Transverse colon (tissue), 4 donors: ENCODE results near the gene KRTAP5-8. TPM values are rescaled to one million over a fixed set of nuclear protein-coding genes. Genes with fewer than 3 reads are reported as not detected.

ENCODE experiments used
- DNase-seq: peaks from one replicate; pipeline ENCODE4 v3.0.0-alpha.2; 2019
- H3K27ac ChIP-seq, 4 donors: fragments of 200-600 bp; sonication (generic); 2 replicates each; pipeline ENCODE4 v1.5.1; 2016 to 2018; ENCODE audit warnings: inconsistent platforms in 4 of 4
- H3K27me3 ChIP-seq: fragments of 200-600 bp; sonication (generic); 2 replicates; pipeline ENCODE4 v1.5.1; 2017; ENCODE audit warnings: inconsistent platforms
- H3K36me3 ChIP-seq, 4 donors: fragments of 200-600 bp; sonication (generic); 2 replicates each; pipeline ENCODE4 v1.5.1; 2017 to 2019; ENCODE audit warnings: inconsistent platforms in 4 of 4
- H3K4me1 ChIP-seq, 4 donors: fragments of 200-600 bp; sonication (generic); 2 replicates each; pipeline ENCODE4 v1.5.1; 2017 to 2020; ENCODE audit warnings: inconsistent platforms in 4 of 4
- H3K4me3 ChIP-seq, 4 donors: fragments of 200-600 bp; sonication (generic); 1 replicate in 1 of 4; 2 replicates in 3 of 4; pipeline versions ENCODE4 v1.5.1 to v1.6.1; 2017 to 2019; ENCODE audit warnings: inconsistent platforms in 4 of 4
- H3K9me3 ChIP-seq, 2 donors: fragments of 200-600 bp; sonication (generic); 2 replicates each; pipeline ENCODE4 v1.5.1; 2017 to 2019; ENCODE audit warnings: inconsistent platforms in 2 of 2
- EP300 ChIP-seq: sonication (generic); formaldehyde crosslinking; IDR thresholded peaks from one replicate; pipeline ENCODE4 v1.6.1; 2017; ENCODE audit warnings: antibody characterized with exemption, low read depth
- POLR2A ChIP-seq: fragments of 450-650 bp; IDR thresholded peaks from one replicate; pipeline ENCODE4 v1.6.1; 2016; ENCODE audit warnings: antibody characterized with exemption, mild to moderate bottlenecking, moderate library complexity
- POLR2AphosphoS5 ChIP-seq, 3 donors: sonication (generic); formaldehyde crosslinking; IDR thresholded peaks; one replicate each; pipeline ENCODE4 v1.6.1; 2016; ENCODE audit warnings: antibody characterized with exemption in 3 of 3
- WGBS, 2 donors: methylation state at CpG; one replicate each; pipeline ENCODE4 v1.1.5; 2018; ENCODE audit warnings: low coverage in 1 of 2; 5-methylcytosine and 5-hydroxymethylcytosine counted together
- in situ Hi-C, 4 donors: fragments of 200-750 bp; cut with MboI; loops; one replicate each; pipeline versions ENCODE4 v1.15.0 to v1.15.1; 2017; ENCODE audit warnings: low sequenced_read_pairs in 3 of 4, low pct_ligation_motif_present in 1 of 4, low pct_unique_long_range_greater_than_20kb in 1 of 4
- intact Hi-C: fragments of 100-400 bp; cut with DNase I; formaldehyde crosslinking; loops from one replicate; pipeline ENCODE4 v1.15.1; 2023; ENCODE audit warnings: low total_unique reads
- total RNA-seq, 4 donors: library from RNA; depleted of rRNA; stranded (reverse); fragments of >200 nt; gene quantifications; one replicate each; pipeline ENCODE4 v1.1.0, GENCODE V29; 2016
- TF ChIP-seq, protein P1 (sequence below), 5 experiments: fragments of 200-600 bp in 3 of 5; fragments of 450-650 bp in 2 of 5; sonication (generic) in 3 of 5; IDR thresholded peaks; 1 replicate in 2 of 5; 2 replicates in 3 of 5; pipeline ENCODE4 v1.5.1; 2016 to 2017; ENCODE audit warnings: antibody characterized with exemption in 5 of 5, inconsistent platforms in 3 of 5, mild to moderate bottlenecking in 2 of 5, moderate library complexity in 1 of 5

Gene KRTAP5-8
- total RNA-seq, 4 donors from 2014 or later = 0.41 to 3.2 (median 0.48) TPM; not detected in 1

- H3K27me3 ChIP-seq = no peaks in the 10 kb centered on the region
- no peaks in the 10 kb centered on the region for H3K36me3 ChIP-seq
- H3K9me3 ChIP-seq = no peaks in the 10 kb centered on the region
- H3K4me1 ChIP-seq = no peaks in the 10 kb centered on the region
- TF ChIP-seq, protein P1, sequence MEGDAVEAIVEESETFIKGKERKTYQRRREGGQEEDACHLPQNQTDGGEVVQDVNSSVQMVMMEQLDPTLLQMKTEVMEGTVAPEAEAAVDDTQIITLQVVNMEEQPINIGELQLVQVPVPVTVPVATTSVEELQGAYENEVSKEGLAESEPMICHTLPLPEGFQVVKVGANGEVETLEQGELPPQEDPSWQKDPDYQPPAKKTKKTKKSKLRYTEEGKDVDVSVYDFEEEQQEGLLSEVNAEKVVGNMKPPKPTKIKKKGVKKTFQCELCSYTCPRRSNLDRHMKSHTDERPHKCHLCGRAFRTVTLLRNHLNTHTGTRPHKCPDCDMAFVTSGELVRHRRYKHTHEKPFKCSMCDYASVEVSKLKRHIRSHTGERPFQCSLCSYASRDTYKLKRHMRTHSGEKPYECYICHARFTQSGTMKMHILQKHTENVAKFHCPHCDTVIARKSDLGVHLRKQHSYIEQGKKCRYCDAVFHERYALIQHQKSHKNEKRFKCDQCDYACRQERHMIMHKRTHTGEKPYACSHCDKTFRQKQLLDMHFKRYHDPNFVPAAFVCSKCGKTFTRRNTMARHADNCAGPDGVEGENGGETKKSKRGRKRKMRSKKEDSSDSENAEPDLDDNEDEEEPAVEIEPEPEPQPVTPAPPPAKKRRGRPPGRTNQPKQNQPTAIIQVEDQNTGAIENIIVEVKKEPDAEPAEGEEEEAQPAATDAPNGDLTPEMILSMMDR (IDR thresholded peaks at IDR 0.05) = no peak
- TF ChIP-seq POLR2A = no peak
- no peak for TF ChIP-seq EP300
- TF ChIP-seq POLR2AphosphoS5 (IDR thresholded peaks at IDR 0.05) = no peak
- in situ Hi-C loops = no loop called here
- H3K4me3 ChIP-seq = no peak overlapping the region
- no peak for DNase-seq
- intact Hi-C loops = no loop called here
- 75 to 100% methylated on average over 2 to 7 of the region's 7 CpGs for WGBS, 2 donors
- no peak overlapping the region for H3K27ac ChIP-seq
These were observed 4.6 kb downstream of the KRTAP5-8 start for GRCh38 chr11:71542382-71542781.

GRCh38 chr11:71542879-71543777, 5.3 kb downstream of the KRTAP5-8 start:
- 68 to 95% methylated on average over 4 to 15 of the region's 15 CpGs for WGBS, 2 donors
- no peak for TF ChIP-seq POLR2A
- TF ChIP-seq POLR2AphosphoS5 (IDR thresholded peaks at IDR 0.05) = no peak
- TF ChIP-seq, protein P1 (IDR thresholded peaks at IDR 0.05) = no peak
- TF ChIP-seq EP300 = no peak
- in situ Hi-C loops (no loop called here), intact Hi-C loops (no loop called here)
- Histone ChIP-seq H3K36me3 (no peaks in the 10 kb centered on the region), H3K27ac (no peak overlapping the region), H3K9me3 (no peaks in the 10 kb centered on the region), H3K4me3 (no peak overlapping the region), H3K27me3 (no peaks in the 10 kb centered on the region), H3K4me1 (no peaks in the 10 kb centered on the region)
- no peak for DNase-seq

DNA sequence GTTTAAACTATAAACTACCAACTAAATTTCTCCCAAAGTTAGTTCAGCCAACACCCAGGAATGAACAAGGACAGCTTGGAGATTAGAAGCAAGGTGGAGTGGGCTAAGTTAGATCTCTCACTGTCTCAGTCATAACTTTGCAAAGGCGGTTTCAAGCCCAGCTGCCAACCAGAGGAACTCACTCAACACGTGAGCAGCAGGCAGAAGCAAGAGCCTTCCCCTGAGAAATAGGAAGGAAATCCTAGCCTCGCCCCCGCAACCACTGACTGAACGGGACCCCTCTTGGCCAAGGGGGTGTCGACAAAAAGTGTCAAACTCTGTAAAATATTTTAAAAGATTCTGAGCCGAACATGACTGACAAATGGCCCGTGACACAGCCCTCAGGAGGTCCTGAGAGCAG, 6.0 kb downstream of the KRTAP5-8 start:
- TF ChIP-seq, protein P1 (IDR thresholded peaks at IDR 0.05) = no peak
- TF ChIP-seq EP300 (no peak), POLR2A (no peak), POLR2AphosphoS5 (IDR thresholded peaks at IDR 0.05) (no peak)
- no peaks in the 10 kb centered on the region for H3K4me1 ChIP-seq

DNA sequence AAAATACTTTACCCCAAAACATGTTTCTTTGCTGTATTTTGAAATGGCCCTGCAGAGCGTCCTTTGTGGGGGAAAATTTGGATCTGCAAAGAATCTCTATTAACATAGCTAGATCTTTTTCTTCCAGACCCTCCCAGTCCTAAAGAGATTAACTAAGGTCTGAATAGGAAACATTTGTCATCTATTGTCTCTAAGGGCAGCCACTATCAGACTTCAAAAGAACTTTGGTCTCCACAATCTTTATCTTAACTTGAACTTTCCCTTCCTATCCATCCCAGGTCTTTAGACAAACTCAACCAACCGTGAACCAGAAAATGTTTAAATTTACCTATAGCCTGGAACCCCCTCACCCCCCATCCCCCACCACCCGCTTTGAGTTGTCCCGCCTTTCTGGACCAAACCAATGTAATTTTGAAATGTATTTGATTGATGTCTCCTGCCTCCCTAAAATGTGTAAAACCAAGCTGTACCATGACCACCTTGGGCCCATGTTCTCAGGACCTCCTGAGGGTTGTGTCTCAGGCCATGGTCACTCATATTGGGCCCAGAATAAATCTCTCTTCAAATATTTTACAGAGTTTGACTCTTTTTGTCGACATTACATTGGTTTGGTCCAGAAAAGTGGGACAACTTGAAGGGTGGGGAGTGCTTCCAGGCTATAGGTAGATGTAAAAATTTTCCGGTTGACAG, 6.8 kb downstream of the KRTAP5-8 start:
- no peak overlapping the region for H3K27ac ChIP-seq
- intact Hi-C loops = no loop called here
- WGBS, 2 donors = 80 to 86% methylated on average over 6 of the region's 6 CpGs
- TF ChIP-seq, protein P1 (IDR thresholded peaks at IDR 0.05) = no peak
- TF ChIP-seq POLR2AphosphoS5 (IDR thresholded peaks at IDR 0.05) (no peak), POLR2A (no peak), EP300 (no peak)
- no peak overlapping the region for H3K4me3 ChIP-seq
- in situ Hi-C loops = no loop called here
- no peaks in the 10 kb centered on the region for H3K36me3 ChIP-seq
- no peaks in the 10 kb centered on the region for H3K27me3 ChIP-seq
- H3K9me3 ChIP-seq = no peaks in the 10 kb centered on the region
- no peaks in the 10 kb centered on the region for H3K4me1 ChIP-seq
- no peak for DNase-seq

More for the DNA sequence above, 6.0 kb downstream of the KRTAP5-8 start:
- H3K27me3 ChIP-seq = no peaks in the 10 kb centered on the region
- no peaks in the 10 kb centered on the region for H3K36me3 ChIP-seq
- DNase-seq = no peak
- WGBS, 2 donors = 65 to 71% methylated on average over 2 to 8 of the region's 8 CpGs
- H3K4me3 ChIP-seq = no peak overlapping the region
- no peaks in the 10 kb centered on the region for H3K9me3 ChIP-seq
- intact Hi-C loops (no loop called here), in situ Hi-C loops (no loop called here)
- no peak overlapping the region for H3K27ac ChIP-seq
